Activated CD4-positive, alpha-beta T cell treated with anti-CD3 and anti-CD28 coated beads, Interleukin-2, amount 50 U/mL, for 1 hour (primary cell): Measurements from ENCODE around the gene CD24.
A peak's percentile ranks its signal among the peaks of the same experiment; 100 is the strongest.
"Not testable (repeated sequence)": the region's sequence is repeated elsewhere in the genome, so short reads cannot be mapped to it uniquely, and the experiment has no call there.

Experiments
- DNase-seq: peaks from one replicate; pipeline ENCODE4 v3.0.0-alpha.2; 2020

CD24 gene, protein sequence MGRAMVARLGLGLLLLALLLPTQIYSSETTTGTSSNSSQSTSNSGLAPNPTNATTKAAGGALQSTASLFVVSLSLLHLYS

GRCh38 chr6:106974336-106974998 lies at the start of gene CD24:
Gene CD24, minus strand, starts transcription at chr6:106974729. Its CDS starts 83 bp downstream, at chr6:106974646.
- DNase-seq: no peak

GRCh38 chr6:107021446-107022185 lies 47.1 kb upstream of the CD24 start:
- no peak for DNase-seq

DNA sequence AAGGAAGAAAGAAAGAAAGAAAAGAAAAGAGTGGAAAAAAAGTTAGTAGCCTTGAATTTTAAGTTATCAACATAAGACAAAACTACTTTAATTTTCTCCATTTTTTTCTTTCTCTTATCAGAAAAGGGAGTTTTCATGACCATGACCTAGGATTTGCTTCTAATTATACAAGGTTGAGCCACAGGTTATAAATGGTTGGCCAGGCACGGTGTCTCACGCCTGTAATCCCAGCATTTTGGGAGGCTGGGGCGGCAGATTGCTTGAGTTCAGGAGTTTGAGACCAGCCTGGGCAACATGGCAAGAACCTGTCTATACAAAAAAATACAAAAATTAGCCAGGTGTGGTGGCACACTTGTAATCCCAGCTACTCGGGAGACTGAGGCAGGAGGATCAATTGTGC lies 45.7 kb upstream of the CD24 start:
- DNase-seq: no peak

DNA sequence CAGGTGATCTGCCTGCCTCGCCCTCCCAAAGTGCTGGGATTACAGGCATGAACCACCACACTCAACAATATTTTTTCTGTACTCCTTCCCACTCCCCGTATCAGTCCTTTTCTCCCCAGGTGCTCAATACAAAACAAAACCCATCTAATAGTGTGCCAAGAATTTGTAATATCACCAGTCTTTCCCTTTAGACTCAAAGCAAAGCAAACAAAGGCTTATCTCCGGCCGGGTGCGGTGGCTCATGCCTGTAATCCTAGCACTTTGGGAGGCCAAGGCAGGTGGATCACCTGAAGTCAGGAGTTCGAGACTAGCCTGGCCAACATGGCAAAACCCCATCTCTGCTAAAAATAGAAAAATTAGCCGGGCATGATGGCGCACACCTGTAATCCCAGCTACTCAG lies 45.1 kb upstream of the CD24 start:
- not testable (repeated sequence) for DNase-seq

DNA sequence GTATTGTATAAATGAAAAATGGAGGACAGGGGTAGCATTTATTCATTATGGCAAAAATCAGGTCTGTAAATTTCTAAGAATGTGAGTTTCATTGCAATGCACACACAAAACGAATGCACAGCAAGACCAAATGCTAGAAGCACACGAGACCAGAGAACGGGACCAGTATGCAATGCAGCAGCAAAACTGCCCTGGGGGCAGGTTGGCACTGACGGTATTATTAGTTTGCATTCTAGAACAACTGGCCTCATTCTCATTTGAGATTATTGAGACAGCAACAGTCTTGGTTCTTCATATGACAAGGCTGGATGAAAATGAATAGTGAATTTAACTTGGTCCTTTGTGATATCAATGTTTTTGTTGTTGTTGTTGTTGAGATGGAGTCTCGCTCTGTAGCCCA lies 44.5 kb upstream of the CD24 start:
- DNase-seq: no peak

GRCh38 chr6:107009499-107009898 lies 35.0 kb upstream of the CD24 start:
- no peak for DNase-seq

DNA sequence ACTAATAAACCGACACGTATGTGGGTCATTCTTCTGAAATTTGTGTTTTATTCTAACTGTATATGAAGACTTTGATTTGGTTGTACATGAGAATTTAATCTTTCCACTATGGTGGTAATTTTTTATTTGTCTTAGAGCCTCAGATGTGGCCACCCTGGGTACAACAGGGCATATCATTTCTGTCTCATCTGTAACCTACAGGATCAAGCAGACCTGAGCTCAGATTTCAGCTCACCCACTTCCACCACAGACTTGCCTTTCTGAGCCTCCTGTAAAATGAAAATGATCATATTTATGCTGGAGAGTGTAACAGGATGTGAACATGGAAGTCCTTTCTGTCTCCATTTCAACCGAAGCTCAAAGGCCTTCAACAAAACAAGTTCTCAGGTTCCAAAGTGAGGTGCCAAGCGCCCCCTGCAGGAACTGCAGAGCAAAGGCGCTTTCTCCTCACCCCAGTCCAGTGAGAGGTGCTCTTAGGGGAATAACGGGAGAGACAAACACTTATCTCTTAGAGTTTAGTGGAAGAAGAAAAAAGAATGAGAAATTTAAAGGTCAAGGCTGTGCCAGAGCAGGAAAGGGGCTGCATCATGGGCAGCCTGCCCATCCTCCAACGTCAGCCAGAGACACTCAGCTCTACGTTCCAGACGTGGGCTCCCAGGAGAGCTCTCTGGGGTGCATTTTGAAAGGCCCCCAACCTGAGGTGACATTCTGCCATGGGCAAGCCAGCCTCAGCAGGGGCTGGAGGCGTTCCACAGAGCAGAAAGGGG lies 23.0 kb upstream of the CD24 start:
- DNase-seq: peak; percentile 42

DNA sequence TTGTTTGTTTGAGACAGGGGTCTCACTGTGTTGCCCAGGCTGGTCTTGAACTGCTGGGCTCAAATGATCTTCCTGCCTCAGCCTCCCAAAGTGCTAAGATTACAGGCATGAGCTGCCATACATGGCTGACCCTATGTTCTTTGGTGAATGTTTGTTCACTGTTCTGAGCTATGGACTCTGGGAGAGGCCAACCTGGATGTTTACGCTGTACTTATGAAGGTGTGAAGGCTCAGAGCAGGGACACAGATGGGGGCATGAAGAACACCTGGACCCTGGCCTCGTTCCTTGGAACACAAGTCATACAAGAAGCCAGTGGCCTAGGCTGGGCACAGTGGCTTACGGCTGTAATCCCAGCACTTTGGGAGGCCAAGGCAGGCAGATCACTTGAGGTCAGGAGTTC lies 21.1 kb upstream of the CD24 start:
- no peak for DNase-seq

GRCh38 chr6:106989737-106990136 lies 15.2 kb upstream of the CD24 start:
- DNase-seq: not testable (repeated sequence)

DNA sequence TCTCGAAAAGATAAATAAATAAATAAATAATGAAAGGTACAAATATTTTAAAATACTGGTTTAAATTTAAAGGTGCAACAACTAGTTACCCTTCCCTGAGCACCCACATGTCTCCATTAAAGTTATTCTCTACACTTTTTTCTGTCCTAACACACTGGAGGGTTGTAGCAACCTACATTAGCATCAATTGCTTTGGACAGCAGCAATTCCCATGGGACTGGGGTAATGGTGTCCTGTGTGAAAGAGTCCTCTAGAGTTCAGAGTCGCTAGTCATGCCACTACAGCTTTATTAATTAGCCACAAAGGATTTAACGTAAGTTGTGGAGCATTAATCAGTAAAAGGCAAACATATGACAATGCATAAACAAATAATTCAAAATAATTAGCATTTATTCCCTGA lies 14.1 kb upstream of the CD24 start:
- no peak for DNase-seq

- DNase-seq: no peak
Measured at GRCh38 chr6:106981926-106982325, 7.4 kb upstream of the CD24 start.

GRCh38 chr6:106980926-106981325 lies 6.4 kb upstream of the CD24 start:
- no peak for DNase-seq

GRCh38 chr6:106979435-106979884 lies 4.9 kb upstream of the CD24 start:
- DNase-seq: peak; percentile 78

DNA sequence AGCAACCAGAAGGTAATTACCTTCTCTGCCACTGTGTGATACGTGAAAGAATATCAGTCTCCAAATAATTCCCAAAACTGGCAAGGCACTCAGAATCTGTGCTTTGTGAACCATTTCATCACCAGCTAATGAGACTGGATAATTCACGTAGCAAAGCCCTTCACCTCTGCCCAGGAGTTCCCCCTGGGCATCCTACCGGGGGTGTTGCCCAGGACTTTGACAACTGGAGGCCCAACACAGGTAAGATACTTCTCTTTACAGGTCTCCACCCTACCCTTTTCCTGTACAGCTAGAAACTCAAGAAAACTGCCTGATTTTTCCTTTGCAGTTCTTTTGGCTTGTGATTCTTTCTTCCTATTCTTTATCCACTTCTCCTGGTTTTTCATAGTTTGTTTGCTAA lies 2.7 kb upstream of the CD24 start:
- DNase-seq: no peak

- no peak for DNase-seq
Measured at GRCh38 chr6:106976270-106976669, 1.7 kb upstream of the CD24 start.

DNA sequence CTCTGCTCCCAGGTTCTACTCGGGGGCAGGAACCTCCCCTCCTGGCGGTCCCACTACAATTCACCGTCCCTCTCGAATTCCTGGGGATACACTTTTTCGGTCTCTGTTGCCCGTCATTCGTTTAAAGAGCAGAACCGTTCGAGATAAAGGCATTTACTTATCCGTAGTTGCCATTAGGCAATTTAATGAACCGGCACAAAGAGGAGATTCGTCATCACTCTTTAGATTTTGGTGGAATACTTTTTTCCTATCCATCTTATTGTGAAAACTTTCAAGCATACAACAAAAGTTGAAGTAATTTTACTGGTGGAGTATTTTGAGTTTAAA lies 1.2 kb upstream of the CD24 start:
- no peak for DNase-seq

DNA sequence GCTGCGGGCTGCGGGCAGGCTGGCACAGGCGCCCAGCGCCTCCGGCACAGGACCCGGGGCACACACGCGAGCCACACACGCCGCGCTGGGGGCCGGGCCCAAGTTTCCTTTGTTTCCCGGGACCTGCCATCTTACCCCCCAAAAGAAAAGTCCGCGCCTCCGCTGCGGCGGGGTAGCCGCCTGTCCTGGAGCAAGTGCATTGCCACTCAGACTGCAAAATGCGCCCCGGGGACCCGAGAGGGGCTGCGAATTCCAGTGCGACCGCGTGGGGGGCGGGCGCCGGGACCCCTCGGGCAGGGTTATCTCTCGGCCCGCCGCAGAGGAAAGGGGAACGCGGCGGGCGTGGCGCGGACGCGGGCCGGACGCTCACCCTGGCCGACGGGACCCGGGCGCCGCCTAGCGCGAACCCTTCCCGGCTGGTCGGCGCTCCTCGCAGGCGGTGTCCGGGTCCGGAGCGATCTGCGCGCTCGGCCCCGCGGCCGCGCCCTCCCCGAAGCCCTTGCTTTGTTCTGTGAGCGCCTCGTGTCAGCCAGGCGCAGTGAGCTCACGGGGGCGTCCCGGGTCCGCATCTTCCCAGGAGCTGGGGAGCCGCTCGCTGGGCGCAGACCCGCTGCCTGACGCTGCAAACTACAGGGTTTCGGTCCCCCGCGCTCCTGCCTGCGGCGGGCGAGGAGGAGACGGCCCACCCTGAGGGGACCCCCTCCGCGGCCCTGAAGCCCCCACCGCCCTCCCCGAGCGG lies 639 bp upstream of the CD24 start:
- DNase-seq: no peak

GRCh38 chr6:106973836-106974335 lies 643 bp downstream of the CD24 start:
- no peak for DNase-seq

GRCh38 chr6:106973018-106973835 lies 1.3 kb downstream of the CD24 start:
- DNase-seq: no peak

DNA sequence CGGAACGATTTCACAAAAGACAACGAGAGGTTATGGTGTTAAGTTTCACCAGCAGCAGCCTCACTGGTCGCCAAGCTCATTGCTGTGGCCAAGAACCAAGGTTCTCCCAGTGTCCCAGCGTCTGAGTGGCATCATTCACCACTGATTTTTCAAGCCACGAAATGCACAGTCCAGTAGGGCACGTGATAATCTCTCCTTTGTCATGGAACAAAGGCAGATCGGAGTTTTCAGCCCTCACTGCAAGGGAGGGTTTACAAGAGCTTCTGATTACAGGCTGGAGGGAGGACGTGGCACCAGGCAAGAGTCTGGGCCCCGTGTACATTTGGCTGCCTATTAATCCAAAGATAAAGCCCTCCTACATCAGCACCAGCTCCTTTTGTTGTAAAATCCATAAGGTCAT lies 2.0 kb downstream of the CD24 start:
- DNase-seq: no peak

GRCh38 chr6:106970769-106971168 lies 3.8 kb downstream of the CD24 start:
- DNase-seq: not testable (repeated sequence)
